GM19468 (cell line): ENCODE measurements around the gene CNDP2.
"Not testable (repeated sequence)": the region's sequence is repeated elsewhere in the genome, so short reads cannot be mapped to it uniquely, and the experiment has no call there.

ENCODE experiments used
- ATAC-seq: cut with Tn5 transposase; IDR thresholded peaks from one replicate; pipeline ENCODE4 v1.9.1; 2021; ENCODE audit warnings: mild to moderate bottlenecking, moderate library complexity, moderate number of reproducible peaks; ENCODE audit not compliant: unreplicated experiment; ENCODE audit errors: extremely low read depth

Gene CNDP2

DNA sequence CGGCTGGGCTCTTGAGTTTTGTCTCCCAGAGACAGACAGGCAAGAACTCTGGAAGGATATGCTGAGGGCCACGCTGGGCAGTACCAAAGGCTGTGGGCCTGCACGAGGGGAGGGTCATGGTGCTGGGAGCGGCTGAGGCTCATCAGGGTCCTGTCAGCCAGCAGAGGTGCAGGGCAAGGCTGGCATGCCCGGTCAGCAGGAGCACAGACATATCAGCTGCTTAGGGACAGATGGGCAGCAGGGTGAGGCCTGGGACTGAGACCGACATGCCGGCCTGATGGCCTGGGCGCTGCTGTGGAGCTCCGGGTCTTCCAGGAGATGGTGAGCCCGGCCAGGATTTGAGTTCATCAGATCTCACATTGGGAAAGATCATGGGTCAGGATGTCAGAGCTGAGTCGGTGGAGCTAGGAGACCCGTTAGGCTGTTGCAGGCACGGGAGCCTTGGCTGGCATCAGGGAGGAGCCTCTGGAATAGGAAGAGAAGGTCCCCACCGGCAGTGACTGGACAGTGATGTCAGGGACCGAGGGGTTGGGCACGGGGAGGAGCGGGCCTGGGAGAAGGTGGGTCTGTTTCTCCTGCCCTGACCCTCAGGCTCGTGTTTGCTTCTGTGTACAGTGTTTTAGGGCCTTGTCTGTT lies 18.8 kb downstream of the CNDP2 start:
- no peak for ATAC-seq

DNA sequence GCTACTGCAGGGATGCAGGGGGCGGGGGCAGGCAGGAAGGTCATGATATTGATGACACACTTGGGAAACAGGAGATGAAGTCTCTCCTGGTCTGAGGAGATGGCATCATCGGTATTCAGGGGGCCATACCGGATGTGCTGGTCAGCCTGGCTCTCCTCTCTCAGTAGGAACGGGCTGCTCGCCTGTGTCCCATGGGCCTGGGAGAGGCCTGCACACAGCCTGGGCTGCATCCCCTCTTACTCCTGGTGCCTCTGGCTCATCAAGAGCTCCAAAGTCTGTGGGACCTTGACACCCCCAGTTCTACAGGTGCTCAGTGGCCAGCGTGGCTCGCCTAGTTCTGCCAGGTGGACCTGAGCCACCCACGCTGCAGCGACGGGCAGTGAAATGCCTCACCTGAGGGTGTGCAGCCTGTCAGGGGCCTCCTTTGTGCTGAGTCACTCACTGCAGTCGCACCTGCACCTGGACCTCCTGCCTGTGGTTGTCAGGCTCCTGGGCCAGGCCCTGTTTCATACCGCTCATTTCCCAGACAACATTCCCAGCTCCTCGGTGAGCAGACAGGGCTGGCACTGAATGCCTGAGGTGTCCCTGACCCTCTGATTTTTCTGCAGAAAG lies 19.6 kb downstream of the CNDP2 start:
- ATAC-seq: no peak

DNA sequence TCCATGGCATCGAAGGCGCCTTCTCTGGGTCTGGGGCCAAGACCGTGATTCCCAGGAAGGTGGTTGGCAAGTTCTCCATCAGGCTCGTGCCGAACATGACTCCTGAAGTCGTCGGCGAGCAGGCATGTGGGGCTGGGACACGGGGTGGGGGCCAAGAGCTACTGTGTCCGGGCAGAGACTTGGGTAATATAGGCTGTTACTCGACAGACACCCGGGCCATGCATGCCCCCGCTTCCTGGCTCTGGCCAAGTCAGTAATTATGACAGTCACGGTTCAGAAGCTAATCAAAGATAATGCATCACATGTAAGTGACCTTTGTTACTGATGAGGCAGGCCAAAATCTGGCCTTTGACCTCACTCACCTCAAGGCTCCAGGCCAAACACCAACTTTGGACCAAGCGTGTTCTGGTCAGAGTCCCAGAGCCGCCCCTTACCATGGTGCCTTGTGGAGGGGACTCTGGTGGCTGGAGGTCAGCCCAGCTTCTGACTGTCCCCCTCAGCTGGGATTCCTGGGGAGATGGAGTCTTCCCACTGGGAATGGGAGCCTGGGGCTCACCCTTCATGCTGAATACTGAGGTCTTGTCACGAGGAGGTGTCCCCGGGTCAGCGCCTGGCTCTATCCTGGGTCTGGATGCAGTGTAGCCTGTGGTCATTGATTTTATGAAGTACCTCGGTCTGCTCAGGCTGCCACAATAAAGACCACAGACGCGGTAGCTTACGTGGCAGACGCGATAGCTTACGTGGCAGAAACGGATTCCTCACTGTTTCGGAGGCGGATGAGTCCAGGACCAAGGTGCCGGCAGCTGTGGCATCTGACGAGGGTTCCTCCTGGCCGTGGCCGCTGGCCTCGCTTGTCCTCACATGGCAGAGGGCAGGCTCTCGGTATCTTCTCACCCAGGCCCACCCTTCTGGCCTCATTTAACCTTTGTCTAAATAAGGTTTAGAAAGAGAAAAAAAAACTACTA lies 20.4 kb downstream of the CNDP2 start:
- no peak for ATAC-seq

GRCh38 chr18:74517236-74517630 lies 21.1 kb downstream of the CNDP2 start:
- no peak for ATAC-seq

GRCh38 chr18:74518456-74519295 lies 22.5 kb downstream of the CNDP2 start:
- ATAC-seq: no peak

DNA sequence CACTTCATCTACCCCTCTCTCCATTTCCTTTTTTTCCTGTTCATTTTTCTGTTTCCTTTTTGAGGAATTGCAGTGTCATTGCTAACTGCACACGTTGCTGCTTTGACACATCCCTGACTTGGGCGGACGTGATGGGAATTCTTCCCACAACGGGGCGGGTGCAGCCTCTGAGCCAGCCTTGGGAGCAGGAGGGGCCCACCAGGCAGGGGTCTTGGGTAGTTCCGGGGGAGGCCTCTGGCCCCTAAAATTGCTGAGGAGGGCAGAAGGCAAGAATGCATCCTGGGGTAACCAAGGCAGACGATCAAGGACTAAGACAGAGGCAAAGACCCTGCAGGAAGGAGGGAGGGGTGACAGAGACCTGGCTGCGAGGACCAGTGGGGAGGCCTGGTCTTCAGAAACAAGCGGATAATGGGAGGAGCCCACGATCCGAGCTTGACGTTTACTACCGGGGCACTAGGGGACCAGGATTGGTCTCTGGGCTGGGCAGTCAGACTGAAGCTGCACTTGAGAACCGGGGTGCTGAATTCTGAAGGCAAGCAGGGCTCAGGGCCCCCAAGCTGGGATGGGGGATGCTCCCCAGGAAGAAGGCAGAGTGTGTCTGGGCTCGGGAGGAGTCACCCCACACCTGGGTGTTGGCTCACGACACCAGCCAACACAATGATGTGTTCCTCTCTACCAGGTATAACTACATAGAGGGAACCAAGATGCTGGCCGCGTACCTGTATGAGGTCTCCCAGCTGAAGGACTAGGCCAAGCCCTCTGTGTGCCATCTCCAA lies 23.3 kb downstream of the CNDP2 start:
- ATAC-seq: no peak

- no peak for ATAC-seq
Observed at GRCh38 chr18:74520096-74520833, 24.1 kb downstream of the CNDP2 start.

DNA sequence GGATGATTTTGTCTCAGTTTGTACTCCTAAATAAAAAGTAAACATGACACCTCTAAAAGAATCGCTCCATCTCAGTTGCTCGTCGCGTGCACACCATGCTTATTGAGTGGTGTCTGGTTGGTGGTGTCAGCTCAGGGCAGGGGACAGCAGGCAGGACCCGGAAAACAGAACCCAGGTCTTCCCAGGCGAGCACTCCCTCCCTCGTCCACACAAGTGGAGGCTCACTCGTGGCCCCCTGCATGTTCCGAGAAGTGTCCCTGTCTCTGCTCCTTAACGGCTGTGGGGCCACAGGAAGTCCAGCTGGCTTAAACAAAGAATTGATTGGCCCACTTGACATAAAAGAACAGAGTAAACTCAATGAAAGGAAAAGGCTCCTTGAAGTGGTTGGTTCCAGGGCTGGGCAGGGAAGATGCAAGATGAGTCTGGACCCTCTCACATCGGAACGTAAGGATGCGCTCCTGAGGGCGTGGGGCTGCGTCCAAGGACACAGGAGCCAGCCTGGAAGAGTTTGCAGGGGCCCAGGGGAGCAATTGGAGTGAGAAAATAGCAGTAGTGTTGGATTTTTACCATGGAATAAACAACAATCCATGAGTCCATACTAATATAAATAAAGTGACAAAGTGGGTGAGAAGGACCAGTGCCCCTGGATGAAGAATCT lies 25.0 kb downstream of the CNDP2 start:
- no peak for ATAC-seq

DNA sequence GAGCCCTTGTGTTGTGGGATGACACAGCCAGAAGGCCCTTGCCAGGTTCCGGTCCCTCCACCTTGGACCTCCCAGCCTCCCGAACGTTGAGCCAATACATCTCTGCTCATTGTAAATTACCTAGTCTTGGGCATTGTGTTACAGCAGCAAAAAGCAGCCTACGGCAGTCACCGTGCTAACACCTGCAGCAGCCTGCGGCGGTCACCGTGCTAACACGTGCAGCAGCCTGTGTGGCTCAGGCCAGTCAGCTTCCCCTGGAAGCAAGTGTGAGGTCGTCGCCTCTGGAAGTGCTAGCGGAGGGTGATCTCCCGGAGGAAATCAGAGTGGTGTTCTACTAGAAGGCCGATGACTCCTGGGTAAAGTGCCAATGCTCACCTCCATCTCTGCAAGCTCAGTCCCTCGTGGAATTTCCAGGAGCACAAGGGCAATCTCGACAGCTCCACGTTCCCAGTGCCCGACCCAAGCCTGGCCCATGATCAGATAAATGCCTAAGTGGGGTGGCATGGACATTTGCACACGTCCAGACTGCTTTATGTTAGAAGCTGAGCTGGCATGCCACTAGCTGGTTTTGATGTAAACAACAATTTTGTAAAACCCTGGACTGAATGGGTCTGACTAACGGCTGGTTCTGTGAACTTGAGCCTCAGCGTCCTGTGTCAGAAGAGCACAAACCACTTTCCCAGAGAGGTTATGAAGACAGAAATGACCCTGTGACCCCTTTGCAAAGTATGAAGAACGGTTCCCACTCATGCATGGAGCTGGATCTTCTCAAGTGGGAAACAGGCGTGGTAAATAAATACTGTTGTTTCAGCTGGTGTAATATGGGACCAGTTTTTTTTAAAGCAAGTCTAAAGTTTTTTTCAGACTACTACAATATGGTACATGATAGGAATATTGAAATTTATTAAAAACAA lies 26.7 kb downstream of the CNDP2 start:
- no peak for ATAC-seq

GRCh38 chr18:74524097-74524496 lies 27.9 kb downstream of the CNDP2 start:
- ATAC-seq: no peak

DNA sequence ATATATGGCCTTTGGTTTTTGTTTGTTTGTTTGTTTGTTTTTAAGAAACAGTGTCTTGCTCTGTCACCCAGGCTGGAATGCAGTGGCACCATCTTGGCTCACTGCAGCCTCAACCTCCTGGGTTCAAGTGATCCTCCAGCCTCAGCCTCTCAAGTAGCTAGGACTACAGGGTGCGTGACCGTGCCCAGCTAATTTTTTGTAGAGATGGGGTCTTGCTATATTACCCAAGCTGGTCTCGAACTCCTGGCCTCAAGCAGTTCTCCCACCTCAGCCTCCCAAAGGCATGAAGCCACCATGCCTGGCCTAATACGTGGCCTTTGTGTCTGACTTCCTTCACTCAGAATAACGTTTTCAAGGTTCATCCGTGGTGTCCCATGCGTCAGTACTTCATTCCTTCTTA lies 28.8 kb downstream of the CNDP2 start:
- ATAC-seq: not testable (repeated sequence)

GRCh38 chr18:74525741-74526140 lies 29.6 kb downstream of the CNDP2 start:
- no peak for ATAC-seq

DNA sequence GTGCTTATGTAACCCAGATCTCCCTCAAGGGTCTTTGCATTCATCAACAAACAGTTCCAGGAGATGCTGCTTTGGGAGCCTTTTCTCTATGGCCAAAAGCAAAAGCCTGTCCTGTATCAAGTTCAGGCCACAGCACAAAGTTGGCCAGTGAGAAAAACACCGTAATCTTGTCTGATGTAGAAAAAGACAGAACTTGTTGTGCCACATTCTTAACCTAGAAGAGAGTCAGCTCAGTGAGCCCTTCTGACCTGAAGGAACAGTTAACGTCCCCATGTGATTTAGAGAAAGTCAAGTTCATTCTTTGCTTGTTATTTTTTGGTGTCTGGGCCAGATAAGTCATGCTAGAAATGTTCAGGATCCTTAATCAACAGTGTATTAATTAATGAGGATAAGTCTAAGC lies 30.3 kb downstream of the CNDP2 start:
- ATAC-seq: no peak

- no peak for ATAC-seq
Observed at GRCh38 chr18:74528478-74528877, 32.3 kb downstream of the CNDP2 start.

DNA sequence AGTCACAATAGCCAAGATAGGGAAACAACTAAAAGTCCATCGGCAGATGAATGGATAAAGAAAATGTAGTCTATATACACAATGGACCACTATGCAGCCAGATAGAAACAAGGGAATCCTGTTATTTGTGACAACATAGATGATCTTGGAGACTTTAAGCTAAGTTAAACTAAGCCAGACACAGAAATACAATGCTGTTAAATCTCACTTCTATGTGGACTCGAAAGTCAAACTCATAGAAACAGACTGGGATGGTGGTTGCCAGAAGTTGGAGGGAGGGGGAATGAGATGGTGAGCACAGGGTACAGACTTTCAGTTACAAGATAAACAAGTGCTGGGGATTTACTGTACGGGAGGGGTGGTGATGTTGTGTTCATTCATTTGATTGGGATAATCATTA lies 32.8 kb downstream of the CNDP2 start:
- no peak for ATAC-seq

DNA sequence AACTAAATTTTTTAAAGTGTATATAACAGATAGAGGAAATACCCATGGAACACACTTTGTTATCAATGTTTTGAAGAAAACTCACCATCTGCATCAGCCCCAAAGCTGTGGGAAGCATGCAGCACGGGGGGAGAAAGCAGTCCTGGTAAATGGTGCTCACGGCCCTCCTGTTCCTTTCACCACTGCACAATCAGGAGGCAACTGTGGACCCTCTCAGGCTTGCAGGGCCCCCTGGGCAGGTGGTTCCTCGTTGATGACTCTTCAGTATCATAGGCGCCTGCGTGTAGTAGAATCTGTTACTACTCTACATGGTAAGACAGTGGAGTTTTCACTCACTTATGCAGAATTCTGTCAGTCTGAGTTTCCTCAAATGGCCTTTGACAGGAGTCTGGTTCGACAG lies 33.2 kb downstream of the CNDP2 start:
- no peak for ATAC-seq

- ATAC-seq: no peak
Observed at GRCh38 chr18:74529811-74530583, 33.8 kb downstream of the CNDP2 start.
